Measurements from ENCODE around the gene GLE1.

GLE1 gene

DNA sequence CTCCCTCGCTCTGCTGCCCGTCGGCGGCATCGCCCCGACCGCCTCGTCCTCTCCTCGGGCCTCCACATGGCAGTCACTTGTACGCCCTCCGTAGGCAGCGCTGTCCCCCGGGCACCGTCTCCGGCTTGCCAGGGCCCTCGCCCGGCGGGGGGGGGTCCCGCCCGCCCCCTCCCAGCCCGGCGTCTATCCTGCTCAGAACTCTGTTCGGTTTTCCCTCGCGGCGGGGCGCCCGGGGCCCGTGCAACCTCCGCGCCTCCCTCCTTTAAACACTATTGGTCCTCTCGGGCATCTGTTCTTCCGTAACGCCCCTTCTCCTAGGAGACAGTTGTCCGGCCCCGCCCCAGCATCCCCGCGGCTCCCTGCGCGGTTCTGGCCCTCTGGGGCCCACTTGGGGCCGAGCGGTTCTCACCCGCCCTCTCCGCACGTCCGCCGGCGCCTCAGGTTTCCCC is 47.9 kb upstream of the GLE1 start:
- Histone ChIP-seq H3K27ac (ENCODE audit: low read depth, low read length) (peak overlapping the region; percentile 76), H3K4me2 (ENCODE audit: low read length) (peak overlapping the region; percentile 97)

DNA sequence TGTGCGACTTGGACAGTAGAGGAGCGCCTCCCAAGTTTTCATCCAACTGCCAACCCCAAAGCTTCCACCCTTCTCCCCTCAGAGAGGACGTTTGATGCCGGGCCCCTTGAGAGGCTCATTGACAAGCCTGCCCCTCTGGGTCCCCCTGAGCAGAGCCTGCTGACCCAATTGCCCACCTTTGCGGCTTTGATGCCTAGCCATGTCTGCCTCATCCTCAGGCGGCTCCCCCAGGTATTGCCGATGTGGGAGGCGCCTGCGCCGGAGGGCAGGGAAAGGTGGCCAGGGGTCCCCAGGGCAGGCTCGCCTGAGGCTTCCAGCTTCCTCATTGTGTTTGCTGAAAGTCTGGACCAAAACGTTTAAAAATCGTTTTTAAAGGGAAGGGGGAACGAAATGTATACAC is 47.3 kb upstream of the GLE1 start:
- Histone ChIP-seq H3K27ac (ENCODE audit: low read depth, low read length) (0 out of 2 replicates have a peak overlapping the region, but pooled peaks have one; percentile 76), H3K79me2 (ENCODE audit: control insufficient read depth, low read length) (peaks cover 33% of the 10 kb centered on the region), H3K9me3 (ENCODE audit: control insufficient read depth, insufficient read depth, low read length) (no peaks in the 10 kb centered on the region), H3K36me3 (ENCODE audit: control insufficient read depth, low read length) (peaks cover 29% of the 10 kb centered on the region), H3F3A (ENCODE audit: control insufficient read depth, insufficient read depth) (no peaks in the 10 kb centered on the region), H3K4me2 (ENCODE audit: low read length) (peak overlapping the region; percentile 97), H3K27me3 (ENCODE audit: control insufficient read depth, low read length) (no peaks in the 10 kb centered on the region), H4K20me1 (ENCODE audit: control insufficient read depth, insufficient read depth, low read depth, low read length) (no peaks in the 10 kb centered on the region), H3K4me1 (ENCODE audit: control insufficient read depth, low read length) (peaks cover 11% of the 10 kb centered on the region), H3K4me3 (ENCODE audit: low read length) (peak overlapping the region; percentile 92), H3K9me2 (replicated peaks; ENCODE audit: control insufficient read depth, low read length) (no peaks in the 10 kb centered on the region)
- no peak for TF ChIP-seq EZH2phosphoT487 (IDR thresholded peaks at IDR 0.05; ENCODE audit: borderline replicate concordance, low read length)
- TF ChIP-seq, protein P1, sequence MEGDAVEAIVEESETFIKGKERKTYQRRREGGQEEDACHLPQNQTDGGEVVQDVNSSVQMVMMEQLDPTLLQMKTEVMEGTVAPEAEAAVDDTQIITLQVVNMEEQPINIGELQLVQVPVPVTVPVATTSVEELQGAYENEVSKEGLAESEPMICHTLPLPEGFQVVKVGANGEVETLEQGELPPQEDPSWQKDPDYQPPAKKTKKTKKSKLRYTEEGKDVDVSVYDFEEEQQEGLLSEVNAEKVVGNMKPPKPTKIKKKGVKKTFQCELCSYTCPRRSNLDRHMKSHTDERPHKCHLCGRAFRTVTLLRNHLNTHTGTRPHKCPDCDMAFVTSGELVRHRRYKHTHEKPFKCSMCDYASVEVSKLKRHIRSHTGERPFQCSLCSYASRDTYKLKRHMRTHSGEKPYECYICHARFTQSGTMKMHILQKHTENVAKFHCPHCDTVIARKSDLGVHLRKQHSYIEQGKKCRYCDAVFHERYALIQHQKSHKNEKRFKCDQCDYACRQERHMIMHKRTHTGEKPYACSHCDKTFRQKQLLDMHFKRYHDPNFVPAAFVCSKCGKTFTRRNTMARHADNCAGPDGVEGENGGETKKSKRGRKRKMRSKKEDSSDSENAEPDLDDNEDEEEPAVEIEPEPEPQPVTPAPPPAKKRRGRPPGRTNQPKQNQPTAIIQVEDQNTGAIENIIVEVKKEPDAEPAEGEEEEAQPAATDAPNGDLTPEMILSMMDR (IDR thresholded peaks at IDR 0.05; ENCODE audit: low read depth, low read length, poor library complexity, severe bottlenecking): no peak

More for the DNA sequence above, 47.9 kb upstream of the GLE1 start:
- Histone ChIP-seq H3K27me3 (ENCODE audit: control insufficient read depth, low read length) (no peaks in the 10 kb centered on the region), H3K4me3 (ENCODE audit: low read length) (peak overlapping the region; percentile 92), H3K9me2 (replicated peaks; ENCODE audit: control insufficient read depth, low read length) (no peaks in the 10 kb centered on the region), H3F3A (ENCODE audit: control insufficient read depth, insufficient read depth) (no peaks in the 10 kb centered on the region), H3K4me1 (ENCODE audit: control insufficient read depth, low read length) (peaks cover 11% of the 10 kb centered on the region), H4K20me1 (ENCODE audit: control insufficient read depth, insufficient read depth, low read depth, low read length) (no peaks in the 10 kb centered on the region), H3K79me2 (ENCODE audit: control insufficient read depth, low read length) (peaks cover 33% of the 10 kb centered on the region), H3K36me3 (ENCODE audit: control insufficient read depth, low read length) (peaks cover 23% of the 10 kb centered on the region), H3K9me3 (ENCODE audit: control insufficient read depth, insufficient read depth, low read length) (no peaks in the 10 kb centered on the region)
- no peak for TF ChIP-seq EZH2phosphoT487 (IDR thresholded peaks at IDR 0.05; ENCODE audit: borderline replicate concordance, low read length)
- TF ChIP-seq, protein P1 (IDR thresholded peaks at IDR 0.05; ENCODE audit: low read depth, low read length, poor library complexity, severe bottlenecking): no peak

DNA sequence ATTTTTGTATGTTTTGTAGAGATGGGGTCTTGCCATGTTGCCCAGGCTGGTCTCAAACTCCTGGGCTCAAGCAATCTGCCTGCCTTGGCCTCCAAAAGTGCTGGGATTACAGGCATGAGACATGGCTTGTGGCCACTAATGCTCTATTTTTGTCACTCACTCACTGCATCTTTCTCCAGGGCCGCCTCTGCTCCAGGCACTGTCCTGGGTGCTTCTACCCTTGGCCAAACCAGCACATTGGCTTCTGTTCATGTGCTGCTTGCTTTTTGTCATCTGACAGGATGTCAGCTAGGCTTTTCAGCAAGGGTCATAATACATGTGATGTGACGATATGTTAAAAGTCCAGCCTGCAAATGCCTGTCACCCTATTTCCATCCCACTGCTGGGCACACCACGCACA is 45.5 kb upstream of the GLE1 start:
- H3K9me2 ChIP-seq (replicated peaks; ENCODE audit: control insufficient read depth, low read length): no peaks in the 10 kb centered on the region
- H3K9me3 ChIP-seq (ENCODE audit: control insufficient read depth, insufficient read depth, low read length): no peaks in the 10 kb centered on the region
- TF ChIP-seq, protein P1 (IDR thresholded peaks at IDR 0.05; ENCODE audit: low read depth, low read length, poor library complexity, severe bottlenecking): no peak
- TF ChIP-seq EZH2phosphoT487 (IDR thresholded peaks at IDR 0.05; ENCODE audit: borderline replicate concordance, low read length): no peak
- no peak overlapping the region for H3K27ac ChIP-seq (ENCODE audit: low read depth, low read length)
- no peak overlapping the region for H3K4me3 ChIP-seq (ENCODE audit: low read length)
- peaks cover 33% of the 10 kb centered on the region for H3K79me2 ChIP-seq (ENCODE audit: control insufficient read depth, low read length)
- no peaks in the 10 kb centered on the region for H3F3A ChIP-seq (ENCODE audit: control insufficient read depth, insufficient read depth)
- H3K27me3 ChIP-seq (ENCODE audit: control insufficient read depth, low read length): no peaks in the 10 kb centered on the region
- no peaks in the 10 kb centered on the region for H4K20me1 ChIP-seq (ENCODE audit: control insufficient read depth, insufficient read depth, low read depth, low read length)
- H3K4me1 ChIP-seq (ENCODE audit: control insufficient read depth, low read length): peaks cover 11% of the 10 kb centered on the region
- peaks cover 41% of the 10 kb centered on the region for H3K36me3 ChIP-seq (ENCODE audit: control insufficient read depth, low read length)
- H3K4me2 ChIP-seq (ENCODE audit: low read length): no peak overlapping the region
